ENCODE measurements around the gene ITPKB.
"Not testable (repeated sequence)": the region's sequence is repeated elsewhere in the genome, so short reads cannot be mapped to it uniquely, and the experiment has no call there.

The ITPKB gene

DNA sequence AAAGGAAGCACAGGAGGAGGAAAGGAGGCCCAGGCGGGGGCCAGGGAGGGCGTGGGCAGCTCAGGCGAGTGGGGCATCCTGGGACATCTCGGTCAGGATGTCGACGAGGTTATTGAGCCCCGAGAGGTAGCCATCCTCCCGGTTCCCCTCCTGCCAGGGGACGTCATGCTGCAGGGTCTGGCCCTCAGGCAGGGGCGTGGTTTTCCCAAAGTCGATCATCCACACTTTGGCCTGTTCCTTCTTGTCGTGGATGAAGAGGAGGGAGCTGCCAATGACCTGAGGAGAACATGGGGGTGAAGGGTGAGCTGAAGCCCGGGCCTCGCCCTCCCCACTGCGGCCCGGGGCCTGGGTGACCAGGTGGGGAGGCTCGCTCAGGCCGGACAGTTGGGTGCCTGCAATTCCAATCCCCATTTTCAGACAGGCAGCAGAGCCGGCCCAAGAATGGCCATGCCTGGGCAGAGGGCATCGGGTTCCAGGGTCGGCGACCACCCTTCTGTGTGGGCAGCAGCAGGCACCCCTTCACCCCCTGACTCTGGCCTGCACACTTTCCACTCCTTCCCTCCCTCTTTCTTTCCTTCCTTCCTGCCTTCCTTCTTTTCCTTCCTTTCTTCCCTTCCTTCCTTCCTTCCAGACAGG lies 104.4 kb downstream of the ITPKB start:
- no peak for DNase-seq

DNA sequence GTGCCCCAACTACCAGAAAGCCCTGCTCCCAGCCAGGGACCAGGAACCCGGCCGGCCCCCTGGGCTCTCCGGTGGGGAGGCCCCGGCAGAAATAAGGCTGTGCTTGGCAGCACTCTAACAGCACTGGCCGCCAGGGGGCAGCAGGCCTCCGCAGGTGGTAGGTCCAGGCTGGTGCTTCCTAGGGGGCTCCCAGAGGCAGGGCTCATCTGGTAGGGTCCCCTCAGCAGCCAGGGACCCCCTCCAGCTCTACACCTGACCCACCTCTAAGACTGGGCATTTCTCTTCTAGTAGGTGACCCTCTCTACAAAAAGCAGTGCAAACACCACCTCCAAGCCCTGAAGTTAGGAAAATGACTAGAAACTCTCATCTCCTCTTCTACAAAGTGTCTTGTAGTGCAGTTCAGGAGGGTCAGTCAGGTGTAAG lies 104.9 kb downstream of the ITPKB start:
- peak; percentile 55 for DNase-seq

DNA sequence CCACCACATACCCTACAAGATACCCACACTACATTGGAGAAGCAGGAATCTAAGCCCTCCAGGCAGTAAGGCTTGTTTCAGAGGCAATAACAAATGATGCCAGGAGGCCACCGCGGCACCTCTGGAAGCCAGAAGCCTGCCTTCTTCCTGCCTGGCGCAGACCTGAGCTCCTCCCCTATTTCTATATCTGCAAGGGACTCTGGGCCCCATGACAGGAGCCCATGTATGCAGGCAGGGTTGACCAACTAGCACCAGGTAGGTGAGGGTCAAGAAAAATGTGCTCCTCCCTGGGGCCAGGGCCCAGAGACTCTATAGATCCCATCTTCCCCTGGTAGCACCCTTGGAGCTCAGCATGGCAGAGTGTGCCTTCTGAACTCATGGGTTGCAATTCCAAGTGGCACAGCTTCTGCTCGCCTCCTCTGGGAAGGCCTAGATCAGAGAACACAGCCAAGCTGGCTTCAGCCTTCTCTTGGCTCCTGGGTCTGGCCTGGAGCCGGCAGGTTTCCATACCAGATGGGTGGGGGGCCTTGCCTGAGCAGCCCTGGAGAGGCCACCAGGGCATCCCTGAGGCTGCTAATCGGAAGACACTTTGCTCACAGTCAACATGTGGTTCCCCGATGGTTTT lies 105.4 kb downstream of the ITPKB start:
- DNase-seq = no peak

DNA sequence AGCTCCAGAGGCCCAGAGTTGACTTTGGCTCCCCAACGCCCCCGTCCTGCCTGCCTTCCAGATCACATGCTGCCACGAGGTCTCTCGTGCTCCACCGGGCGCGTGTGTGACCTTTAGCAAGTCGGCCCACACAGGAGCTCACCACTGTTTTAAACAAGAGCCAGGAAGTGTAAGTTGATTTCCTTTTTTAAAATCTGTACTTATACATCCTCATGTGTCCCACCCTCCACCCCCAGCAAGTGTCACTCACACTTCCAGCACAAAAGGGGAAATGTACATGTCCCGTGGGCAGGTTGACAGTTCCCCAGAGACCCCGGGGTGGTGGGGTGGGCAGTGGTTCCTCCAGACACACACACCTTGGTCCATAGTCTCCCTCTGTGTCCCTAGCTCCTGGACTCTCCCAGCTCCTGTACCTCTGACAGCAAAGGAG lies 106.1 kb downstream of the ITPKB start:
- DNase-seq = no peak

DNA sequence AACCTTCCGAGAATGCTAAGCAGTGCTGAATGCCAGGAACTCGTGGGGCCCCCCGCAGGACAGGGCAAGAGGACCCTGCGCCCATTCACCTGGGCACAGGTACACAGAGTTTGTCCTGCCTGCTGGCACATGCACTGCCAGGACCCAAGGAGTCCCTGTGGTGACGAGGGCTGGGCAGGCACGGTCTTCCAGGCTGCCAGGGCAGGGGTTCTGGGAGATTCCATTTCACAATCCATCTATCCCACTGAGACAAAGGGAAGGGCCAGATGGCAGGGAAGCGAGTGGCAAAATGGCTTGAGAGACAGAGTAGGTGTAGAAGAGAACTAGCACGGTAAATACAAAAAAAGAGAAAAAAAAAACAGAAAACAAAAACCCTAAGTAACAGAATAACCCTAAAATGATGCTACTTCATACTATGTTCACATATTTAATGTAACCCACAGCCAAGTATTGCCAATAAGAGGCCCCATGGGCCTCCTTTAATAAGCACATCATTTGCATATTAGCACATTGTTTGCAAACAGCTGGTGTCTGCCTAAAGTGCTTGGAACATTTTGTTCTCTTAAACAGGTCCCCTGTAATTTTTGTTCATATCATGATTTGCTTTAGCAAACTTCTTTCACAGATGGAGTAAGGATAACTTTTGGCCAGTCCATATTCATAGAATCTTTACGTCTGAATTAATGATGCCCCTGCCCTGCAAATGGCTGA lies 106.8 kb downstream of the ITPKB start:
- DNase-seq = no peak

- DNase-seq = no peak
These were observed 107.7 kb downstream of the ITPKB start for GRCh38 chr1:226631229-226632000.

- no peak for DNase-seq
These were observed 108.5 kb downstream of the ITPKB start for GRCh38 chr1:226630592-226630991.

DNA sequence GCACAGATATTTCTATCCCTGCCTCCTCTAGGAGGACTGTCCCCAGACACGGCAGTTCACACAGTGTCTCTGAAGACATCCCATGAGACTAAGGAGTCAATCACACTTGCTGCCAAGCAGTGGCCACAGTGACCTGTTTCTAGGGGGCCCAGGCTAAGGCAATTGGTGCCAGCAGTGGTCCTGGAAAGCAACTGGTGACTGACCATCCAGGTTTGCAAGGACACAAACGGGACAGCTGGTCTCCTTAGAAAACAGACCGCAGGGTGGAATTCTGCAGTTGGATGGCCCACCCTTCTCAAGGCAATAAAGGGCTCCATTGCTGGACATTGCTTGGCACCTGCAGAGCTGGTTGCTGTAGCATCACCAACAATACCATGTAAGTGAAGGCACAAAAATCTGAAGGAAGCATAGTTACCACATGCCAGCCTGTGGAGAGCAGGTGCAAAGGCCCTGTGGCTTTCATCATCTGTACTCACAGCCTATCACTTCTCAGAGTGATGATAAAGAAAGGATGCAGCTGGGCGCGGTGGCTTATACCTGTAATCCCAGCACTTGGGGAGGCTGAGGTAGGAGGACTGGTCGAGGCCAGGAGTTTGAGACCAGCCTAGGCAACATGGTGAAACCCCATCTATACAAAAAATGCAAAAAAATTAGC lies 109.1 kb downstream of the ITPKB start:
- DNase-seq = no peak

- no peak for DNase-seq
These were observed 109.7 kb downstream of the ITPKB start for GRCh38 chr1:226629210-226629895.

GRCh38 chr1:226628612-226629155 lies 110.4 kb downstream of the ITPKB start:
- no peak for DNase-seq

DNA sequence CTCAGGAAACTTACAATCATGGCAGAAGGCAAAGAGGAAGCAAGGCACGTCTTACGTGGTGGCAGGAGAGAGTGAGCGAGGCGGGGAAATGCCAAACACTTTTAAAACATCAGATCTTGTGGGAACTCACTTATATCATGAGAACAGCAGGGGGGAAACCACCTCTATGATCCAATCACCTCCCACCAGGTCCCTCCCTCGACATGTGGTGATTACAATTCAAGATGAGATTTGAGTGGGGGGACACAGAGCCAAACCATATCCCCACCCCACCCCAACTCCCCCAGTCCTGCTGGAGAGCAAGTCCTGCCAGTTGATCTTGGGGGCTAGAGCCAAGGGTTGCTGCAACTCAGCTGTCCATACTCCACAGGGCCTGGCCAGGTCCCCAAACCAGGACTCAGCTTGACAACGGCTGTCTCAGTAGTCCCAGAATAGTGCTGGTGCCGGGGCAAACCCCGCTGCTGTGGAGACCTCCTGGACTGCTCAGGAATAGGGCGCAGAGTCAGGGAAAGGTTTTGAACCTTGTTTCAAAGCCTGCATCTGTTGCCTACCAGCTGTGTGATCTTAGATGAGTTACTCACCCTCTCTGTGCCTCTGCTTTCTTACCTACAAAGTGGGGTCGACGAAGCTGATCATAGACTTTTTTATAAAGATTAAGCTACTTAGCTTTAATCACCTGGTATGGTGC lies 111.0 kb downstream of the ITPKB start:
- no peak for DNase-seq

DNA sequence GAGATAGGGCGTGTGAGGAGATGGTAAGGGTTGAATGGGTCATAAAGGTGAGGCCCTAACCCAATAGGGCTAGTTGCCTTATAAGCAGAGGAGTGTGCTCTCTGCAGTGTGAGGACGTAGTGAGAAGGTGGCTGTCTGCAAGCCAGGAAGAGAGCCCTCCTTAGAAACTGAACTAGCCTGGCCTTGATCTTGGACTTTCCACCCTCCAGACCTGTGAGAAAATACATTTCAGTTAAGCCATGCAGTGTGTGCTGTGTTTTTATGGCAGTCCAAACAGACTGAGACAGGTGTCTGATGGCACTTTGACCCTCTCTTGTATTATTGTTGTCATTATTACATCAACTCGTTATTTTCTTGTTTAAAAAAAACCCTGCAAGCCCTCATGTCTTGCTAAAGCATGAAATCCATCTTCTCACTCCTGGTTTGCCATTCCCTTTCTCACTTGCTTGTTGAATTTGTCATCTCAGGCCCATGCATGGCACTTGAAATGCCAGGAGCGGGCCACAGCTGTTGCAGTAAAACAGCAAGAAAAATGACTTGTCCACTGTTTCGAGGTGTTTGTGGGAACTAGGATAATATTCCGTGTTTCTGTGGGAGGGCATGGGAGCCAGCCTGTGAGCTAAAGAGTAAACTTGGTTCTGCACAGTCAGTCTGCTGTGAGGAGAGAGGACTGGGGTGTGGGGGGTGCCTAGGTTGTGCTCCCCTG lies 111.9 kb downstream of the ITPKB start:
- no peak for DNase-seq

- peak; percentile 58 for DNase-seq
These were observed 112.5 kb downstream of the ITPKB start for GRCh38 chr1:226626577-226626956.

DNA sequence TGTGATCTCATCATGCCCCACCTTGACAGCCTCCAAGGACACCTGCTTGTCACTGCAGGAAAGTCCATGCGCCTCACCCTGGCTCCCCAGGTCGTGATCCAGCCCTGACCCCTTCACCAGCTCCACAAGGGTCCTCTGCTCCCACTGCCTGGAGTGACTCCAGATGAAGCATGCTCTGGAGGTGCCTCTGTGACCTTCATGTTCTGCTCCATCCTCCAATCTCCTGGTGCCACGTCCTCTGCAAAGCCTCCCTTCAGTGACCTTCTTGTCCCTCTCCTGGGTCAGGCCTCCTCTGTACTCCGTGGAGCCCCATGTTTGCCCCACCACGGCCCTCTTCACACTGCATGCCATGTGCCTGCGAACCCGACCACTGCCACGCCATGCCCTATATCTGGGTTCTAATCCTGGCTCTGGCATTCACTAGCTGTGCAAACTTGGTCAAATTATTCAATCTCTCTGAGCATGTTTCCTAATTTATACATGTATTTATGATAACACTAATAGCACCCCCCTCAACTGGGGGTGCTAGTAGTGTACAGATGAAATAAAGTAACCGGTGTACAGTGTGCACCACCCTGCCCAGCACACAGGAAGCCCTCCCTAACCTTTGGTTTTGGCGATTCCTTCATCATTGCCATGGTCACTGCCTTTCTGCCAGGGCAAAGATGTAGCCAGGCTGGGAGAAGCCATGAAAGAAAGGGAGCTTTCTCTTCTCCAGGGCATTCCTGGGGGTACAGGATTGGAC lies 113.1 kb downstream of the ITPKB start:
- no peak for DNase-seq

DNA sequence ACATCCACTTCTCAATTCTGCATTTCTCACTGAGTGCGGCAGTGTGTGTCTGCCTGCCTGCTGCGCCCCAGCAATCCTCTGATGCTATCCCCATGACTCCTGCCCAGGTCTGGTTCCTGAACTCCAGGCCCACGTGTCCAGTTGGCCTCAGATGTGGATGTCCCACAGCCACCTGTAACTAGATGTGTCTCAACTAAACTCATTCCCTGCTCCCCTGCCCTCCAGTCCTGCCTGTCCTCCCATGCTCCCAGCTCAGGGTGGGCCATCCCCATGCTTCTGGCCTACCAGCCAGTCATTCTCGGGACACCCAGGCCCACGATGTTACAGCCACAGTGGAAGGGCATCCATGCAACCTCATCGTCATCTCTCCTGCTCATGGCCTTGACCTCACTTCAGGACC lies 113.8 kb downstream of the ITPKB start:
- no peak for DNase-seq

GRCh38 chr1:226624526-226624925 lies 114.6 kb downstream of the ITPKB start:
- peak; percentile 67 for DNase-seq

DNA sequence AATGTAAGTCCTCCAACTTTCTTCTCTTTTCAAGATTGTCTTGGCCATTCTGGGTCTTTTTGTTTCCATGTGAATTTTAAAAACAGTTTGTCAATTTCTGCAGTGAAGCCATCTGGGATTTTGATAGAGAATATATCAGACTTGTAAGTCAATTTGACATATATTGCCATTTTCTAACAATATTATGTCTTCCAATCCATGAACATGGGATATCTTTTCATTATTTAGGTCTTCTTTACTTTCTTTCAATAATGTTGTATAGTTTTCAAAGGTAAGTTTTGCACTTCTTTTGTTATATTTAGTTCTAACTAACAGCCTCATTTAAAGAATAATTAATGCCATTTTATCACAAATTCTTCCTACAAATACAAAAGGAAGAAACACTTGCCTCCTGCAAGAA lies 117.1 kb downstream of the ITPKB start:
- no peak for DNase-seq

GRCh38 chr1:226619031-226619430 lies 120.1 kb downstream of the ITPKB start:
- DNase-seq = no peak

- no peak for DNase-seq
These were observed 120.7 kb downstream of the ITPKB start for GRCh38 chr1:226618380-226618779.

GRCh38 chr1:226617719-226618118 lies 121.4 kb downstream of the ITPKB start:
- not testable (repeated sequence) for DNase-seq

All from fibroblast of skin of back (primary cell).